ENCODE results near the gene NRXN3.

- TF ChIP-seq EZH2 (IDR thresholded peaks at IDR 0.05; ENCODE audit: insufficient read depth, poor library complexity, severe bottlenecking) (no peak), EZH2phosphoT487 (IDR thresholded peaks at IDR 0.05; ENCODE audit: insufficient read depth, low read depth) (no peak)
These were observed 127.7 kb downstream of the NRXN3 start for GRCh38 chr14:78297858-78298257.
